22Rv1 (cell line): ENCODE data around the gene OCA2.
"Not testable (repeated sequence)": the region's sequence is repeated elsewhere in the genome, so short reads cannot be mapped to it uniquely, and the experiment has no call there.

Source experiments
- H3K27ac ChIP-seq: fragments of 450-650 bp; 2 replicates; pipeline ENCODE4 v1.5.1; 2017
- ZFX ChIP-seq: fragments of 450-650 bp; IDR thresholded peaks from 2 replicates; pipeline ENCODE4 v1.6.1; 2017; ENCODE audit warnings: antibody characterized with exemption, borderline replicate concordance
- TF ChIP-seq, protein P1 (sequence below): fragments of 450-650 bp; IDR thresholded peaks from 2 replicates; pipeline ENCODE4 v1.5.1; 2017; ENCODE audit warnings: mild to moderate bottlenecking

The OCA2 gene

GRCh38 chr15:27722102-27722501 is 377.0 kb downstream of the OCA2 start:
- TF ChIP-seq, protein P1, sequence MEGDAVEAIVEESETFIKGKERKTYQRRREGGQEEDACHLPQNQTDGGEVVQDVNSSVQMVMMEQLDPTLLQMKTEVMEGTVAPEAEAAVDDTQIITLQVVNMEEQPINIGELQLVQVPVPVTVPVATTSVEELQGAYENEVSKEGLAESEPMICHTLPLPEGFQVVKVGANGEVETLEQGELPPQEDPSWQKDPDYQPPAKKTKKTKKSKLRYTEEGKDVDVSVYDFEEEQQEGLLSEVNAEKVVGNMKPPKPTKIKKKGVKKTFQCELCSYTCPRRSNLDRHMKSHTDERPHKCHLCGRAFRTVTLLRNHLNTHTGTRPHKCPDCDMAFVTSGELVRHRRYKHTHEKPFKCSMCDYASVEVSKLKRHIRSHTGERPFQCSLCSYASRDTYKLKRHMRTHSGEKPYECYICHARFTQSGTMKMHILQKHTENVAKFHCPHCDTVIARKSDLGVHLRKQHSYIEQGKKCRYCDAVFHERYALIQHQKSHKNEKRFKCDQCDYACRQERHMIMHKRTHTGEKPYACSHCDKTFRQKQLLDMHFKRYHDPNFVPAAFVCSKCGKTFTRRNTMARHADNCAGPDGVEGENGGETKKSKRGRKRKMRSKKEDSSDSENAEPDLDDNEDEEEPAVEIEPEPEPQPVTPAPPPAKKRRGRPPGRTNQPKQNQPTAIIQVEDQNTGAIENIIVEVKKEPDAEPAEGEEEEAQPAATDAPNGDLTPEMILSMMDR = no peak
- TF ChIP-seq ZFX = no peak
- no peak overlapping the region for H3K27ac ChIP-seq

DNA sequence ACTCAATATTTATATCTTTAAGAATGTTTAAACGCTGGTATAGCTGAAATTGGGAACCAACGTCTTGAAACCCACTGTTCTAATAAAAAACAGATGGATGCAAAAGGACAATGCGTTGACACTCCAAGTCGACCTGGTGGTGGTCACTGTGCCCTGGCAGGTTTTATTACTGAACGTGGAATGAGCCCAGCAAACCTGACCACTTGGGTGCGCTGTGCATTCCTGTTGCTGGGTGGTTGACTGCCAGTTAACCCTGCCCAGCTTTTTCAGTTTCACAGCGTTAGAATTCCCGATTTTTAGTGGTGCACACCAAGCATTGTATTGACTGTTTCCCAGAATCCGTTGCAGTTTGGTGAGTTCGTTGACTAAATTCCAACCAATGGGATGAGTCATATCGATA is 384.4 kb downstream of the OCA2 start:
- TF ChIP-seq ZFX = no peak
- TF ChIP-seq, protein P1 = no peak; the same call in 1 of the 2 replicates
- H3K27ac ChIP-seq = no peak overlapping the region

DNA sequence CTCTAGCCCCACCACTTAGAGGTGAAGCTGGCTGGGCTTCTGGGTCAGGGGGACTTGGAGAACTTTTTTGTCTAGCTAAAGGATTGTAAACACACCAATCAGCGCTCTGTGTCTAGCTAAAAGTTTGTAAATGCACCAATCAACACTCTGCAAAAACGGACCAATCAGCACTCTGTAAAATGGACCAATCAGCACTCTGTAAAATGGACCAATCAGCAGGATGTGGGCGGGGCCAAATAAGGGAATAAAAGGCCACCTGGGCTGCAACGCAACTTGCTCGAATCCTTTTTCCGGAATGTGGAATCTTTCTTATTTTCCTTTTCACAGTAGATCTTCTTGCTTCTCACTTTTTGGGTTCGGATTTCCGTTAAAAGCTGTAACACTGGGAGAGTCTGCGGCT is 385.3 kb downstream of the OCA2 start:
- H3K27ac ChIP-seq = not testable (repeated sequence)

GRCh38 chr15:27707257-27707656 is 391.9 kb downstream of the OCA2 start:
- TF ChIP-seq, protein P1 = no peak
- TF ChIP-seq ZFX = no peak
- H3K27ac ChIP-seq = no peak overlapping the region

- H3K27ac ChIP-seq = no peak overlapping the region
- TF ChIP-seq, protein P1 = no peak
- no peak for TF ChIP-seq ZFX
Observed at GRCh38 chr15:27706300-27706699, 392.8 kb downstream of the OCA2 start.

- H3K27ac ChIP-seq = no peak overlapping the region
- TF ChIP-seq, protein P1 = no peak
- TF ChIP-seq ZFX = no peak
Observed at GRCh38 chr15:27705056-27705455, 394.1 kb downstream of the OCA2 start.
